Fibroblast of lung (primary cell): ENCODE results near the gene CTXN2.

Experiments used
- EZH2 ChIP-seq: IDR thresholded peaks from 2 replicates; pipeline ENCODE4 v1.5.1; 2012; ENCODE audit warnings: low read length, control low read depth, mild to moderate bottlenecking; ENCODE audit errors: missing control alignments
- TF ChIP-seq, protein P1 (sequence below), 2 donors: IDR thresholded peaks in 1 of 2; conservative IDR thresholded peaks in 1 of 2; 1 replicate in 1 of 2; 2 replicates in 1 of 2; pipeline ENCODE4 v1.5.1; 2011 to 2012; ENCODE audit warnings: low read length in 2 of 2, control low read depth in 1 of 2, inconsistent platforms in 1 of 2, low read depth in 1 of 2, mild to moderate bottlenecking in 1 of 2

DNA sequence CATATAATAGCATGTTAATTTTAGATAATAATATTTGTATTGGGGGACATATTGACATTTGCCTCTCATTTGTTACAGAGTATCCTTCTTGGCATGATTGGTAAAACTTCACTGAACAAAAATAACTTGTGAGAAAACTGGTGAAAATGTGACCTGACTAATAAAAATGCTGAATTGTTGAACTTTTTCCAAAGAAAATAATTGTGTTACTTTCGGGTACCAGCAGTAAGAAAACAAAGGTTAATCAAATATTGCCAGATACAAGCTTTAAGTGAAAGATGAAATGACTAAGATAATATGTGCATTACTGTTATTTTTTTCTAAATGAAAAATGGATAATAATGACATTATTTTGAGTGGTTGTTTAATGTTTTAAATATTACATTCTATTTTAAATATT, 29.8 kb downstream of the CTXN2 start:
- no peak for TF ChIP-seq EZH2
- TF ChIP-seq, protein P1, sequence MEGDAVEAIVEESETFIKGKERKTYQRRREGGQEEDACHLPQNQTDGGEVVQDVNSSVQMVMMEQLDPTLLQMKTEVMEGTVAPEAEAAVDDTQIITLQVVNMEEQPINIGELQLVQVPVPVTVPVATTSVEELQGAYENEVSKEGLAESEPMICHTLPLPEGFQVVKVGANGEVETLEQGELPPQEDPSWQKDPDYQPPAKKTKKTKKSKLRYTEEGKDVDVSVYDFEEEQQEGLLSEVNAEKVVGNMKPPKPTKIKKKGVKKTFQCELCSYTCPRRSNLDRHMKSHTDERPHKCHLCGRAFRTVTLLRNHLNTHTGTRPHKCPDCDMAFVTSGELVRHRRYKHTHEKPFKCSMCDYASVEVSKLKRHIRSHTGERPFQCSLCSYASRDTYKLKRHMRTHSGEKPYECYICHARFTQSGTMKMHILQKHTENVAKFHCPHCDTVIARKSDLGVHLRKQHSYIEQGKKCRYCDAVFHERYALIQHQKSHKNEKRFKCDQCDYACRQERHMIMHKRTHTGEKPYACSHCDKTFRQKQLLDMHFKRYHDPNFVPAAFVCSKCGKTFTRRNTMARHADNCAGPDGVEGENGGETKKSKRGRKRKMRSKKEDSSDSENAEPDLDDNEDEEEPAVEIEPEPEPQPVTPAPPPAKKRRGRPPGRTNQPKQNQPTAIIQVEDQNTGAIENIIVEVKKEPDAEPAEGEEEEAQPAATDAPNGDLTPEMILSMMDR (conservative IDR thresholded peaks at IDR 0.05 in 1 of 2, IDR thresholded peaks at IDR 0.05 in 1 of 2; ENCODE audit: low read depth in 1 of 2, low read length in 2 of 2): no peak
